K562 (cell line): Measurements from ENCODE around the gene UBASH3A. TPM values are rescaled to one million over a fixed set of nuclear protein-coding genes. Genes with fewer than 3 reads are reported as not detected.

Experiments
- ATAC-seq: fragments of 200-7000 bp; cut with Tn5 transposase; 3 replicates; pipeline ENCODE4 v1.9.1; 2020; ENCODE audit warnings: moderate library complexity
- BruUV-seq: library from RNA; stranded (reverse); fragments of 400-500 nt; replicated peaks from 2 replicates; lab custom pipeline; 2021; lab: Mats Ljungman, UMichigan
- CTCF ChIA-PET: fragments of 300-600 bp; formaldehyde crosslinking; extraction: SDS; loops from one replicate; lab custom pipeline; 2021; ENCODE audit warnings: low intra/inter-chr PET ratio; lab: Yijun Ruan, JAX
- POLR2A ChIA-PET: fragments of 300-600, 350-650 bp; sonication (Branson Sonifier 250); formaldehyde crosslinking; extraction: SDS; loops from one replicate; lab custom pipeline; 2021; ENCODE audit warnings: antibody characterized with exemption, inconsistent platforms; lab: Yijun Ruan, JAX
- DNase-seq, 4 experiments: peaks; one replicate each; pipeline versions ENCODE4 v3.0.0 to v3.0.0-alpha.2; 2011 to 2018; ENCODE audit warnings: low spot score in 3 of 4, mixed read lengths in 3 of 4; ENCODE audit errors: extremely low read depth in 1 of 4
- FAIRE-seq: peaks from 2 replicates; lab custom pipeline; 2011; peaks lifted over from hg19 to GRCh38; lab: Jason Lieb, UNC
- H2AFZ ChIP-seq: 2 replicates; pipeline ENCODE4 v1.6.0; 2011; ENCODE audit warnings: low read depth, low read length, control low read depth, inconsistent platforms
- H3K27ac ChIP-seq: fragments of 200-600 bp; 3 replicates; pipeline ENCODE4 v1.8.0; 2011; ENCODE audit warnings: low read depth, mild to moderate bottlenecking, control low read depth, inconsistent platforms, low read length, moderate library complexity, mixed read lengths; ENCODE audit errors: extremely low read depth
- H3K27me3 ChIP-seq, 2 experiments: fragments of 300-600 bp in 1 of 2; 2 replicates in 1 of 2; 3 replicates in 1 of 2; pipeline versions ENCODE4 v1.6.0 to v1.8.0; 2011; ENCODE audit warnings: inconsistent platforms in 2 of 2, low read length in 2 of 2, mild to moderate bottlenecking in 1 of 2, mixed read lengths in 1 of 2, moderate library complexity in 1 of 2; ENCODE audit not compliant: control insufficient read depth in 2 of 2, insufficient read depth in 2 of 2
- H3K36me3 ChIP-seq: fragments of 300-600 bp; 3 replicates; pipeline ENCODE4 v1.8.0; 2011; ENCODE audit warnings: mild to moderate bottlenecking, low read length, inconsistent platforms; ENCODE audit not compliant: control insufficient read depth, insufficient read depth
- H3K4me1 ChIP-seq, 2 experiments: fragments of 200-600 bp in 1 of 2; replicated peaks in 1 of 2; 2 replicates in 1 of 2; 3 replicates in 1 of 2; pipeline versions ENCODE4 v1.5.1 to v1.8.0; 2011; ENCODE audit warnings: inconsistent platforms in 2 of 2, low read length in 2 of 2, mild to moderate bottlenecking in 1 of 2, mixed read lengths in 1 of 2, moderate library complexity in 1 of 2; ENCODE audit not compliant: control insufficient read depth in 2 of 2, insufficient read depth in 2 of 2
- H3K4me2 ChIP-seq: 2 replicates; pipeline ENCODE4 v1.6.1; 2011; ENCODE audit warnings: low read length, control low read depth, inconsistent platforms, mixed read lengths; ENCODE audit not compliant: insufficient read depth
- H3K4me3 ChIP-seq: fragments of 200-600 bp; sonication (generic), shearing (Covaris generic); 2 replicates; pipeline ENCODE4 v1.5.1; 2016; ENCODE audit warnings: control low read depth, inconsistent platforms
- H3K79me2 ChIP-seq: fragments of 200-600 bp; 3 replicates; pipeline ENCODE4 v1.8.0; 2011; ENCODE audit warnings: low read length, inconsistent platforms; ENCODE audit not compliant: control insufficient read depth, insufficient read depth
- H3K9ac ChIP-seq, 2 experiments: 2 replicates each; pipeline versions ENCODE4 v1.6.0 to v1.6.1; 2011; ENCODE audit warnings: low read depth in 2 of 2, low read length in 2 of 2, control low read depth in 1 of 2, inconsistent platforms in 1 of 2, mild to moderate bottlenecking in 1 of 2, mixed read lengths in 1 of 2; ENCODE audit not compliant: insufficient read depth in 1 of 2
- H3K9me1 ChIP-seq: one replicate; pipeline ENCODE4 v1.6.0; 2011; ENCODE audit warnings: inconsistent platforms, mild to moderate bottlenecking, low read length, moderate library complexity; ENCODE audit not compliant: control insufficient read depth, insufficient read depth
- H3K9me3 ChIP-seq: replicated peaks from 2 replicates; pipeline ENCODE4 v1.5.1; 2011; ENCODE audit warnings: low read depth, low read length, inconsistent platforms; ENCODE audit not compliant: control insufficient read depth, insufficient read depth
- H4K20me1 ChIP-seq: replicated peaks from 2 replicates; pipeline ENCODE4 v1.6.1; 2011; ENCODE audit warnings: low read length, inconsistent platforms, mixed read lengths; ENCODE audit not compliant: control insufficient read depth, insufficient read depth
- CBX5 ChIP-seq: IDR thresholded peaks from 2 replicates; pipeline ENCODE4 v1.6.1; 2014; ENCODE audit warnings: low read depth, borderline replicate concordance
- EZH2 ChIP-seq: IDR thresholded peaks from 2 replicates; pipeline ENCODE4 v1.6.1; 2012; ENCODE audit warnings: low read depth, mild to moderate bottlenecking, inconsistent platforms, low read length, borderline replicate concordance
- ILK ChIP-seq: fragments of 450-650 bp; IDR thresholded peaks from 2 replicates; pipeline ENCODE4 v1.6.1; 2016; ENCODE audit warnings: missing genetic modification characterization, low read depth, mild to moderate bottlenecking, missing compliant biosample characterization, moderate library complexity, borderline replicate concordance
- IRF9 ChIP-seq: fragments of 450-650 bp; IDR thresholded peaks from 2 replicates; pipeline ENCODE4 v1.6.1; 2016; ENCODE audit warnings: missing biosample characterization, missing genetic modification characterization
- LEF1 ChIP-seq: fragments of 450-650 bp; IDR thresholded peaks from 2 replicates; pipeline ENCODE4 v1.6.1; 2016; ENCODE audit warnings: mild to moderate bottlenecking
- NUFIP1 ChIP-seq: fragments of 450-650 bp; IDR thresholded peaks from 2 replicates; pipeline ENCODE4 v1.6.1; 2018; ENCODE audit not compliant: partially characterized antibody
- RFX7 ChIP-seq: fragments of 250-450 bp; sonication (Bioruptor Pico); IDR thresholded peaks from 2 replicates; pipeline ENCODE4 v1.5.1; 2021; ENCODE audit warnings: mild to moderate bottlenecking
- STAT5B ChIP-seq: fragments of 250-450 bp; sonication (Bioruptor Pico); IDR thresholded peaks from 2 replicates; pipeline ENCODE4 v1.8.0; 2021; ENCODE audit warnings: mild to moderate bottlenecking, inconsistent platforms
- ZBTB34 ChIP-seq: fragments of 250-450 bp; sonication (Bioruptor Pico); IDR thresholded peaks from 2 replicates; pipeline ENCODE4 v1.8.0; 2021; ENCODE audit warnings: mild to moderate bottlenecking, moderate library complexity
- ZNF707 ChIP-seq: fragments of 250-450 bp; sonication (Bioruptor Pico); conservative IDR thresholded peaks from 2 replicates; pipeline ENCODE4 v1.8.0; 2022; ENCODE audit warnings: inconsistent platforms, mild to moderate bottlenecking, moderate library complexity
- WGBS: fragments of 100-300 bp; shearing (Covaris generic); methylation state at CpG from one replicate; pipeline ENCODE4 v1.1.6; 2016; ENCODE audit warnings: low coverage, mixed read lengths; ENCODE audit not compliant: insufficient coverage; ENCODE audit errors: missing lambda C conversion rate; 5-methylcytosine and 5-hydroxymethylcytosine counted together
- in situ Hi-C: fragments of 300-500 bp; cut with MboI; formaldehyde crosslinking; loops from 4 replicates; pipeline ENCODE4 v1.15.0; 2018; ENCODE audit warnings: inconsistent platforms, mixed read lengths
- intact Hi-C: fragments of 100-400 bp; cut with micrococcal nuclease; formaldehyde crosslinking; loops from 2 replicates; pipeline ENCODE4 v1.14.2; 2022
- polyA plus RNA-seq, 8 experiments: library from polyadenylated mRNA; depleted of rRNA in 4 of 8; stranded (reverse) in 5 of 8; unstranded in 3 of 8; fragments of >200 nt; fragmentation: Nextera tagmentation in 2 of 8; fragmentation: Illumina TruSeq in 1 of 8; extraction: Ambion mirVana in 2 of 8; extraction: Trizol in 1 of 8; gene quantifications; 2 replicates each; pipeline versions ENCODE4 v1.2.1 to v1.2.3, GENCODE V29; 2011 to 2014; ENCODE audit warnings: inconsistent platforms in 1 of 8, missing spikeins in 1 of 8
- total RNA-seq, 7 experiments: library from RNA; depleted of rRNA in 6 of 7; stranded (reverse); fragments of >200 nt in 6 of 7; fragmentation: Illumina TruSeq in 2 of 7; extraction: Trizol in 2 of 7; gene quantifications; 2 replicates each; pipeline versions ENCODE4 v1.2.1 to v1.2.3, GENCODE V29; 2011 to 2021; ENCODE audit warnings: low replicate concordance in 1 of 7
- TF ChIP-seq, protein P1 (sequence below): sonication (generic); formaldehyde crosslinking; IDR thresholded peaks from 2 replicates; pipeline ENCODE4 v1.8.0; 2022; ENCODE audit warnings: mild to moderate bottlenecking, missing genetic modification reagents, borderline replicate concordance
- TF ChIP-seq, protein P2 (sequence below), 2 experiments: fragments of 150-350 bp in 1 of 2; IDR thresholded peaks; 2 replicates each; pipeline ENCODE4 v1.6.1; 2012 to 2016; ENCODE audit warnings: low read depth in 2 of 2, low read length in 2 of 2, mild to moderate bottlenecking in 1 of 2, moderate library complexity in 1 of 2

Gene UBASH3A
- total and polyA plus RNA-seq, 9 of the 15 experiments (the other 6 are each of a cell fraction or from before 2014, with no cell fraction given), result 0.23 to 1.8 (median 1.1) TPM

DNA sequence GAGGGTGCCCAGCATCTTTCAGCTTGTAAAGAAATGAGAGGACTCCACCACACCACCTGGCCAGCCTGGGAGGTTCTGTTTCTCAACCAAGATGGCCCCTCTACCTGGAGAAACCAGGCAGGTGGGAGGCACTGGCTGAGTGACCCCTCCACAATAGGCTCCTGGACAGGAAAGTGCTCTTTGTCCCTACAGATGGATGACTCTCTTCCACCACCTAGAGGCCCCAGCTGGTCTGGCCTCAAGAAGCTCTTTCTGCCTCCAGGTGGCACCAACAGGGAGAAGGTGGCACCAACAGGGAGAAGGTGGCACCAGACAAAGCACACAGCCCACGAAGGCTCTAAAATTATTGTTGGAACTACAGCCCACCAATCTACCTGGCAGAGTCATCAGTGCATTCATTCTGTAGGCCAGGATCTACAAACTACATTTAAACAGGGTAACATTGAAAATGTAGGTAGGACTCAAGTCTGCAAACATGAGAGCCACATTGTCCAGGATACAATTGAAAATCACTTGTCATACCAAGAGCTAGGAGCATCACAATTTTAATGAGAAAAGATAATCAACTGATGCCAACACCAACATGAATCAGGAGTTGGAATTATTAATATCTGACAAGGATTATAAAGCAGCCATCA, 22.2 kb upstream of the UBASH3A start (continued):
- TF ChIP-seq ZBTB34 (CRISPR knock-in tag), result no peak

DNA sequence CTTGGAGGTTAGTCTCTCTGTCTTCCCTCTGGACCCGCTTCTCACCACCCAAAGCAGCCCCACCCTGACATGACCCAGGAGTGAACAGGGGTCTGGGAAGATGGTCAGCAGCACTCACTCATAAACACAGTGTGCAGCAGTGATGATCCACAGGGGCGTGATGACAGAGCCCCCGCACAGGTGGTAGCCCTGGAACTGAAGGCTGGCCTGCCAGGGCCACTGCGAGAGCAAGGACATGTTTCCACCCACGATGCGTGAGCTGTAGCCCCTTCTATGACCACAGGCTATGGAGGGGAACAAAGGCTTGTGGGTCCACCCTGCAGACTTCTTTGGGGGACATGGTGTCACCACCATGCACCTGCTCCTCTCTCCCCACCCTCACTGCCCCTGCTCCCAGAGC, 20.8 kb upstream of the UBASH3A start:
- ChIA-PET POLR2A (interaction anchor here (0.6 kb wide), 2 partner anchors 14 to 69 kb away, joined by 3 to 5 read pairs; no protein-coding TSS in a partner anchor), CTCF (no interaction called here)
- no peak overlapping the region for H3K4me3 ChIP-seq
- H3K9ac ChIP-seq, result no peak overlapping the region
- no peak overlapping the region for H3K27ac ChIP-seq
- no peak for DNase-seq
- peaks cover 10 to 52% of the 10 kb centered on the region in 2 experiments; a peak in 4 of 5 replicates for H3K27me3 ChIP-seq
- intact Hi-C loops (no loop called here), in situ Hi-C loops (no loop called here)
- ATAC-seq, result no peak
- WGBS, result 2% methylated on average over 6 of the region's 6 CpGs
- FAIRE-seq, result no peak
- no peaks in the 10 kb centered on the region for H3K79me2 ChIP-seq
- peaks cover 4 to 6% of the 10 kb centered on the region in 2 experiments; a peak in 3 of 5 replicates for H3K4me1 ChIP-seq
- H2AFZ ChIP-seq, result no peak overlapping the region
- H4K20me1 ChIP-seq, result no peaks in the 10 kb centered on the region
- BruUV-seq, result no TSS peak
- no peak overlapping the region for H3K4me2 ChIP-seq
- no peaks in the 10 kb centered on the region for H3K9me1 ChIP-seq
- no peaks in the 10 kb centered on the region for H3K36me3 ChIP-seq
- no peaks in the 10 kb centered on the region for H3K9me3 ChIP-seq
- TF ChIP-seq CBX5 (no peak), IRF9 (no peak), LEF1 (no peak), RFX7 (CRISPR knock-in tag) (no peak), ZNF707 (CRISPR knock-in tag) (no peak), EZH2 (no peak), STAT5B (no peak), ILK (tag) (no peak), NUFIP1 (no peak)
- TF ChIP-seq, protein P1, sequence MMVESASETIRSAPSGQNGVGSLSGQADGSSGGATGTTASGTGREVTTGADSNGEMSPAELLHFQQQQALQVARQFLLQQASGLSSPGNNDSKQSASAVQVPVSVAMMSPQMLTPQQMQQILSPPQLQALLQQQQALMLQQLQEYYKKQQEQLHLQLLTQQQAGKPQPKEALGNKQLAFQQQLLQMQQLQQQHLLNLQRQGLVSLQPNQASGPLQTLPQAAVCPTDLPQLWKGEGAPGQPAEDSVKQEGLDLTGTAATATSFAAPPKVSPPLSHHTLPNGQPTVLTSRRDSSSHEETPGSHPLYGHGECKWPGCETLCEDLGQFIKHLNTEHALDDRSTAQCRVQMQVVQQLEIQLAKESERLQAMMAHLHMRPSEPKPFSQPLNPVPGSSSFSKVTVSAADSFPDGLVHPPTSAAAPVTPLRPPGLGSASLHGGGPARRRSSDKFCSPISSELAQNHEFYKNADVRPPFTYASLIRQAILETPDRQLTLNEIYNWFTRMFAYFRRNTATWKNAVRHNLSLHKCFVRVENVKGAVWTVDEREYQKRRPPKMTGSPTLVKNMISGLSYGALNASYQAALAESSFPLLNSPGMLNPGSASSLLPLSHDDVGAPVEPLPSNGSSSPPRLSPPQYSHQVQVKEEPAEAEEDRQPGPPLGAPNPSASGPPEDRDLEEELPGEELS (CRISPR knock-in tag), result no peak
- TF ChIP-seq, protein P2, sequence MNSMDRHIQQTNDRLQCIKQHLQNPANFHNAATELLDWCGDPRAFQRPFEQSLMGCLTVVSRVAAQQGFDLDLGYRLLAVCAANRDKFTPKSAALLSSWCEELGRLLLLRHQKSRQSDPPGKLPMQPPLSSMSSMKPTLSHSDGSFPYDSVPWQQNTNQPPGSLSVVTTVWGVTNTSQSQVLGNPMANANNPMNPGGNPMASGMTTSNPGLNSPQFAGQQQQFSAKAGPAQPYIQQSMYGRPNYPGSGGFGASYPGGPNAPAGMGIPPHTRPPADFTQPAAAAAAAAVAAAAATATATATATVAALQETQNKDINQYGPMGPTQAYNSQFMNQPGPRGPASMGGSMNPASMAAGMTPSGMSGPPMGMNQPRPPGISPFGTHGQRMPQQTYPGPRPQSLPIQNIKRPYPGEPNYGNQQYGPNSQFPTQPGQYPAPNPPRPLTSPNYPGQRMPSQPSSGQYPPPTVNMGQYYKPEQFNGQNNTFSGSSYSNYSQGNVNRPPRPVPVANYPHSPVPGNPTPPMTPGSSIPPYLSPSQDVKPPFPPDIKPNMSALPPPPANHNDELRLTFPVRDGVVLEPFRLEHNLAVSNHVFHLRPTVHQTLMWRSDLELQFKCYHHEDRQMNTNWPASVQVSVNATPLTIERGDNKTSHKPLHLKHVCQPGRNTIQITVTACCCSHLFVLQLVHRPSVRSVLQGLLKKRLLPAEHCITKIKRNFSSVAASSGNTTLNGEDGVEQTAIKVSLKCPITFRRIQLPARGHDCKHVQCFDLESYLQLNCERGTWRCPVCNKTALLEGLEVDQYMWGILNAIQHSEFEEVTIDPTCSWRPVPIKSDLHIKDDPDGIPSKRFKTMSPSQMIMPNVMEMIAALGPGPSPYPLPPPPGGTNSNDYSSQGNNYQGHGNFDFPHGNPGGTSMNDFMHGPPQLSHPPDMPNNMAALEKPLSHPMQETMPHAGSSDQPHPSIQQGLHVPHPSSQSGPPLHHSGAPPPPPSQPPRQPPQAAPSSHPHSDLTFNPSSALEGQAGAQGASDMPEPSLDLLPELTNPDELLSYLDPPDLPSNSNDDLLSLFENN (IDR thresholded peaks at IDR 0.05; ENCODE audit: low read depth in 2 of 2, low read length in 2 of 2), result no peak
